ENCODE data around the gene HNRNPL.

DNA sequence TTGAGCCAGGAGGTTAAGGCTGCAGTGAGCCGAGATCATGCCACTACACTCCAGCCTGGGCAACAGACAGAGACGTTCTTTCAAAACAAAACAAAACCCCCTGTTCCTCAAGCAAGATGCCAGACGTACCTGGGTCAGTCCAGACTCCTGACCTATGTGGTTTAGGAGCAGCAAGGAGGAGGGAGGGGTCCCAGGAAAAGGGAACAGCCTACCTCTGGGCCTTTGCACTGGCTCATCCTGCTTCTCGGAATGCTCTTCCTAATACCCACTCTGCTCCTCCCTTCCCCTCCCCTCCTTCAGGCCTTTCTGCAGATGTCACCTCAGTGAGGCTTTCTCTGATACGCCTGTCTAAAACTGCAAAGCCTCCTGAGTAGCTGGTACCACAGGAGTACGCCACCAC lies 18.8 kb upstream of the HNRNPL start:
- TF ChIP-seq, protein P1, sequence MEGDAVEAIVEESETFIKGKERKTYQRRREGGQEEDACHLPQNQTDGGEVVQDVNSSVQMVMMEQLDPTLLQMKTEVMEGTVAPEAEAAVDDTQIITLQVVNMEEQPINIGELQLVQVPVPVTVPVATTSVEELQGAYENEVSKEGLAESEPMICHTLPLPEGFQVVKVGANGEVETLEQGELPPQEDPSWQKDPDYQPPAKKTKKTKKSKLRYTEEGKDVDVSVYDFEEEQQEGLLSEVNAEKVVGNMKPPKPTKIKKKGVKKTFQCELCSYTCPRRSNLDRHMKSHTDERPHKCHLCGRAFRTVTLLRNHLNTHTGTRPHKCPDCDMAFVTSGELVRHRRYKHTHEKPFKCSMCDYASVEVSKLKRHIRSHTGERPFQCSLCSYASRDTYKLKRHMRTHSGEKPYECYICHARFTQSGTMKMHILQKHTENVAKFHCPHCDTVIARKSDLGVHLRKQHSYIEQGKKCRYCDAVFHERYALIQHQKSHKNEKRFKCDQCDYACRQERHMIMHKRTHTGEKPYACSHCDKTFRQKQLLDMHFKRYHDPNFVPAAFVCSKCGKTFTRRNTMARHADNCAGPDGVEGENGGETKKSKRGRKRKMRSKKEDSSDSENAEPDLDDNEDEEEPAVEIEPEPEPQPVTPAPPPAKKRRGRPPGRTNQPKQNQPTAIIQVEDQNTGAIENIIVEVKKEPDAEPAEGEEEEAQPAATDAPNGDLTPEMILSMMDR (IDR thresholded peaks at IDR 0.05) = no peak
- TF ChIP-seq POLR2A (IDR thresholded peaks at IDR 0.05) = no peak
